ENCODE data around the gene AGTR2.
"Not testable (repeated sequence)": the region's sequence is repeated elsewhere in the genome, so short reads cannot be mapped to it uniquely, and the experiment has no call there.

DNA sequence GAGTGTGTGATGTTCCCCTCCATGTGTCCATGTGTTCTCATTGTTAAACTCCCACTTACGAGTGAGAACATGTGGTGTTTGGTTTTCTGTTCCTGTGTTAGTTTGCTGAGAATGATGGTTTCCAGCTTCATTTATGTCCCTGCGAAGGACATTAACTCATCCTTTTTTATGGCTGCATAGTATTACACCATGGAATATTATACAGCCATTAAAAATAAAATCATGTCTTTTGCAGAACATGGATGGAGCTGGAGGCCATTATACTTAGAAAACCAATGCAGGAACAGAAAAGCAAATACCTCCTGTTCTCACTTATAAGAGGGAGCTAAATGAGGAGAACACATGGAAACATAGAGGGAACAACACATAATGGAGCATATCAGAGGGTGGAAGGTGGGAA lies 46.5 kb downstream of the AGTR2 start:
- TF ChIP-seq POLR2AphosphoS5, POLR2A (IDR thresholded peaks at IDR 0.05): not testable (repeated sequence)
- TF ChIP-seq, protein P1, sequence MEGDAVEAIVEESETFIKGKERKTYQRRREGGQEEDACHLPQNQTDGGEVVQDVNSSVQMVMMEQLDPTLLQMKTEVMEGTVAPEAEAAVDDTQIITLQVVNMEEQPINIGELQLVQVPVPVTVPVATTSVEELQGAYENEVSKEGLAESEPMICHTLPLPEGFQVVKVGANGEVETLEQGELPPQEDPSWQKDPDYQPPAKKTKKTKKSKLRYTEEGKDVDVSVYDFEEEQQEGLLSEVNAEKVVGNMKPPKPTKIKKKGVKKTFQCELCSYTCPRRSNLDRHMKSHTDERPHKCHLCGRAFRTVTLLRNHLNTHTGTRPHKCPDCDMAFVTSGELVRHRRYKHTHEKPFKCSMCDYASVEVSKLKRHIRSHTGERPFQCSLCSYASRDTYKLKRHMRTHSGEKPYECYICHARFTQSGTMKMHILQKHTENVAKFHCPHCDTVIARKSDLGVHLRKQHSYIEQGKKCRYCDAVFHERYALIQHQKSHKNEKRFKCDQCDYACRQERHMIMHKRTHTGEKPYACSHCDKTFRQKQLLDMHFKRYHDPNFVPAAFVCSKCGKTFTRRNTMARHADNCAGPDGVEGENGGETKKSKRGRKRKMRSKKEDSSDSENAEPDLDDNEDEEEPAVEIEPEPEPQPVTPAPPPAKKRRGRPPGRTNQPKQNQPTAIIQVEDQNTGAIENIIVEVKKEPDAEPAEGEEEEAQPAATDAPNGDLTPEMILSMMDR (IDR thresholded peaks at IDR 0.05), result not testable (repeated sequence)
